DOHH2 (cell line): ENCODE data around the gene RXRA.

Source experiments
- H3F3A ChIP-seq: fragments of 200-600 bp; sonication (generic), shearing (Covaris generic); 2 replicates; pipeline ENCODE4 v1.6.0; 2016; ENCODE audit warnings: antibody characterized with exemption, mild to moderate bottlenecking; ENCODE audit not compliant: control insufficient read depth, insufficient read depth
- H3K27ac ChIP-seq: fragments of 200-600 bp; sonication (generic); 2 replicates; pipeline ENCODE4 v1.5.1; 2014; ENCODE audit warnings: low read depth, mild to moderate bottlenecking, low read length, moderate library complexity
- H3K27me3 ChIP-seq: fragments of 200-600 bp; sonication (generic); 2 replicates; pipeline ENCODE4 v1.6.1; 2014; ENCODE audit warnings: mild to moderate bottlenecking, low read length, mixed read lengths; ENCODE audit not compliant: control insufficient read depth
- H3K36me3 ChIP-seq: fragments of 200-600 bp; sonication (generic); 2 replicates; pipeline ENCODE4 v1.6.1; 2014; ENCODE audit warnings: mild to moderate bottlenecking, low read length, moderate library complexity, mixed read lengths; ENCODE audit not compliant: control insufficient read depth
- H3K4me1 ChIP-seq: fragments of 200-600 bp; sonication (generic); 2 replicates; pipeline ENCODE4 v1.6.1; 2014; ENCODE audit warnings: mild to moderate bottlenecking, low read length, mixed read lengths; ENCODE audit not compliant: control insufficient read depth
- H3K4me2 ChIP-seq: fragments of 200-600 bp; sonication (generic); 2 replicates; pipeline ENCODE4 v1.6.0; 2014; ENCODE audit warnings: mild to moderate bottlenecking, low read length, moderate library complexity
- H3K4me3 ChIP-seq: fragments of 200-600 bp; sonication (generic); 2 replicates; pipeline ENCODE4 v1.5.1; 2014; ENCODE audit warnings: mild to moderate bottlenecking, low read length, mixed read lengths
- H3K79me2 ChIP-seq: fragments of 200-600 bp; sonication (generic); 2 replicates; pipeline ENCODE4 v1.6.1; 2014; ENCODE audit warnings: mild to moderate bottlenecking, low read length, mixed read lengths; ENCODE audit not compliant: control insufficient read depth
- H3K9me2 ChIP-seq: fragments of 200-600 bp; sonication (generic); replicated peaks from 2 replicates; pipeline ENCODE4 v1.6.1; 2014; ENCODE audit warnings: mild to moderate bottlenecking, low read length, mixed read lengths; ENCODE audit not compliant: control insufficient read depth
- H3K9me3 ChIP-seq: fragments of 200-600 bp; sonication (generic); 2 replicates; pipeline ENCODE4 v1.6.1; 2014; ENCODE audit warnings: antibody characterized with exemption, low read length, mixed read lengths; ENCODE audit not compliant: control insufficient read depth, insufficient read depth
- H4K20me1 ChIP-seq: fragments of 200-600 bp; sonication (generic); 2 replicates; pipeline ENCODE4 v1.6.0; 2014; ENCODE audit warnings: low read depth, mild to moderate bottlenecking, antibody characterized with exemption, low read length, moderate library complexity; ENCODE audit not compliant: control insufficient read depth, insufficient read depth
- CTCF ChIP-seq: fragments of 200-600 bp; sonication (generic); IDR thresholded peaks from one replicate; pipeline ENCODE4 v1.5.1; 2014; ENCODE audit warnings: antibody characterized with exemption, mild to moderate bottlenecking, low read depth, low read length; ENCODE audit not compliant: poor library complexity, severe bottlenecking
- EZH2phosphoT487 ChIP-seq: fragments of 200-600 bp; sonication (generic); IDR thresholded peaks from 2 replicates; pipeline ENCODE4 v1.6.1; 2017; ENCODE audit warnings: borderline replicate concordance, mild to moderate bottlenecking, antibody characterized with exemption, low read length, moderate library complexity, mixed read lengths

Gene RXRA

DNA sequence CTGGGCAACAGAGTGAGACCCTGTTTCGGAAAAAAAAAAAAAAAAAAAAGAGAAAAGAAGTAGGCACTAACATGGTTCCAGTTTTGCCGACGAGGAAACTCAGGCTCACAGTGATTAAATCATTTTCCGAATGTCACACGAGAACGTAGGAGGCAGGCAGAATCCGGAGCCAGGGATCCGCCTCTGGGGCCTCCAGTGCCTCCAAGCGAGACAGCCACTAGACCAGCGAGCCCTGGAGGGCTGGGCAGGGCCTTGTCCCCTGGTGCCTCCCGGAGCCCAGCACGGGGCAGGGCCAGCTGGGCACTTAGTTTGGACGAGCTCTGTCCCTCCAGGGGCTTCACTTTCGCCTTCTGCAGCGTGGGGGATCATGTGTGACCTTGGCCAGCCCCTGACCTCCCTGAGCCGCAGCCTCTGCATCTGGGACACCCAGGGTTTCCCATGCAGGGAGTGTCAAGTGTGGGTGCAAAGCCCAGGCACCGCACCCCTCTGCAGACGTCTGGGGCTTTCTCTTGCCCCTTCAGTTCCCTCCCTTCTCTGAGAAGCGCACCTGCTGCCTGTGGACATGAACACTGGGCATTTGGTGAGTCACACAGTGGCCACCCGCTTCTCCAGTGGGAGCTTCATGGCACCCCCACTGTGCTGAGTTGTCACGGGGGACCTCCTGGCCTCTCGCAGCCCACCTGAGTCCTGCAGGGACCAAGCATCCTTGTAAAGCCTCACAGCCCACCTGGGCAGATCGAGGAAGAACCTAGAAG is 80.3 kb downstream of the RXRA start:
- TF ChIP-seq CTCF (no peak), EZH2phosphoT487 (no peak)
- Histone ChIP-seq H3K9me3 (no peaks in the 10 kb centered on the region), H3F3A (no peaks in the 10 kb centered on the region), H4K20me1 (peaks cover 7% of the 10 kb centered on the region), H3K27ac (no peak overlapping the region), H3K36me3 (no peaks in the 10 kb centered on the region), H3K4me3 (no peak overlapping the region; the same call in 1 of the 2 replicates), H3K4me2 (peak overlapping the region; percentile 28), H3K79me2 (no peaks in the 10 kb centered on the region), H3K4me1 (peaks cover 26% of the 10 kb centered on the region), H3K27me3 (peaks cover 12% of the 10 kb centered on the region), H3K9me2 (no peaks in the 10 kb centered on the region)

GRCh38 chr9:134407121-134407779 is 81.0 kb downstream of the RXRA start:
- Histone ChIP-seq H3K36me3 (no peaks in the 10 kb centered on the region), H3F3A (no peaks in the 10 kb centered on the region), H3K9me2 (no peaks in the 10 kb centered on the region), H3K27me3 (peaks cover 12% of the 10 kb centered on the region), H3K9me3 (no peaks in the 10 kb centered on the region), H3K4me2 (peak overlapping the region; percentile 28), H3K27ac (no peak overlapping the region), H4K20me1 (peaks cover 7% of the 10 kb centered on the region), H3K79me2 (no peaks in the 10 kb centered on the region), H3K4me3 (no peak overlapping the region; the same call in 1 of the 2 replicates), H3K4me1 (peaks cover 26% of the 10 kb centered on the region)
- TF ChIP-seq CTCF (no peak), EZH2phosphoT487 (no peak)

DNA sequence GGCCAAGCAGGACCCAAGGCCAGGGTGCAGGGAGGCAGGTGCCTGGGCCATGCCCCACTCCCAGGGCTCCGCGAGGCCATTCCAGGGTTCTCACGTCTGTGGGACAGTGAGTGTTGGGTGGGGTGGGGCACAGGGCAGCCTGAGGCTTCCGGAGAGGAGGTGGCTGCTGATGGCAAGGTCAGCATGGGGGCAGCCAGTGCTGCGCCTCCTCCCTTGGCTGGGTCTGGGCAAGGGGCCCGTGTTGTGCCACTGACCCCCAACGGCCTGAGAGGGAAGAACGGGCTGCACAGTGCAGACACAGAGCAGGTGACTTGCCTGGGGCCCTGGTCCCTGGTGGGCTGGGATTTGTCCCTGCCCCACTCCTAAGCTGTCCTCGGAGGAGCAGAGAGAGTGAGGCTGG is 82.1 kb downstream of the RXRA start:
- H4K20me1 ChIP-seq, result peaks cover 7% of the 10 kb centered on the region
- H3F3A ChIP-seq, result no peaks in the 10 kb centered on the region
- no peak overlapping the region for H3K27ac ChIP-seq
- no peaks in the 10 kb centered on the region for H3K9me2 ChIP-seq
- peaks cover 26% of the 10 kb centered on the region for H3K4me1 ChIP-seq
- no peaks in the 10 kb centered on the region for H3K36me3 ChIP-seq
- no peak for TF ChIP-seq CTCF
- TF ChIP-seq EZH2phosphoT487, result no peak
- no peaks in the 10 kb centered on the region for H3K9me3 ChIP-seq
- no peaks in the 10 kb centered on the region for H3K79me2 ChIP-seq
- H3K4me2 ChIP-seq, result no peak overlapping the region
- H3K4me3 ChIP-seq, result no peak overlapping the region
- peaks cover 12% of the 10 kb centered on the region for H3K27me3 ChIP-seq
